ENCODE results near the gene HDGFL1.

DNA sequence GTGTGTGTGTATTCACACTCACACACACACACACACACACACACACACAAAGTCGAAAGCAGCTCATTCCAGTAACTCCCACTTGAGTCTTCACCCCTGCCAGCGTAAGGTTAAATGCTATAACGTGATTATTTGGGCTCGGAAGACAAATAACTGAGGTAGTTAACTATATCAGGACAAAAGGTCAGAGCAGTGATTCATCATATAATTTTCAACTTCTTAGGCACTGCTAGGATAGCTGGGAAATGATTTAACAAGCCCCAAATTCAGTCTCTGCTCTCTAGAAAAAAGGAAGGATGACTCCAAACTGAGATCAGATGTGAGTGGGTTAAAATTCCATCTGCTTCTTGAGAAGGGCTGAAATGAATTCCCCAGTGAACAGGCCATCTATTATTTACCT, 30.7 kb downstream of the HDGFL1 start:
- TF ChIP-seq, protein P1, sequence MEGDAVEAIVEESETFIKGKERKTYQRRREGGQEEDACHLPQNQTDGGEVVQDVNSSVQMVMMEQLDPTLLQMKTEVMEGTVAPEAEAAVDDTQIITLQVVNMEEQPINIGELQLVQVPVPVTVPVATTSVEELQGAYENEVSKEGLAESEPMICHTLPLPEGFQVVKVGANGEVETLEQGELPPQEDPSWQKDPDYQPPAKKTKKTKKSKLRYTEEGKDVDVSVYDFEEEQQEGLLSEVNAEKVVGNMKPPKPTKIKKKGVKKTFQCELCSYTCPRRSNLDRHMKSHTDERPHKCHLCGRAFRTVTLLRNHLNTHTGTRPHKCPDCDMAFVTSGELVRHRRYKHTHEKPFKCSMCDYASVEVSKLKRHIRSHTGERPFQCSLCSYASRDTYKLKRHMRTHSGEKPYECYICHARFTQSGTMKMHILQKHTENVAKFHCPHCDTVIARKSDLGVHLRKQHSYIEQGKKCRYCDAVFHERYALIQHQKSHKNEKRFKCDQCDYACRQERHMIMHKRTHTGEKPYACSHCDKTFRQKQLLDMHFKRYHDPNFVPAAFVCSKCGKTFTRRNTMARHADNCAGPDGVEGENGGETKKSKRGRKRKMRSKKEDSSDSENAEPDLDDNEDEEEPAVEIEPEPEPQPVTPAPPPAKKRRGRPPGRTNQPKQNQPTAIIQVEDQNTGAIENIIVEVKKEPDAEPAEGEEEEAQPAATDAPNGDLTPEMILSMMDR (conservative IDR thresholded peaks at IDR 0.05): no peak
- no peak for TF ChIP-seq ZFX (IDR thresholded peaks at IDR 0.05)

All from C4-2B (cell line).